Activated CD8-positive, alpha-beta memory T cell treated with anti-CD3 and anti-CD28 coated beads for 36 hours (primary cell): ENCODE measurements around the gene HNRNPA3. TPM values are rescaled to one million over a fixed set of nuclear protein-coding genes. Genes with fewer than 3 reads are reported as not detected.
"Not testable (repeated sequence)": the region's sequence is repeated elsewhere in the genome, so short reads cannot be mapped to it uniquely, and the experiment has no call there.

Experiments
- CTCF ChIA-PET: fragments of 350-600 bp; sonication (Branson Sonifier 250); formaldehyde crosslinking; loops from one replicate; lab custom pipeline; 2021; ENCODE audit warnings: antibody characterized with exemption; lab: Charles Lee
- POLR2A ChIA-PET: fragments of 350-600 bp; sonication (Branson Sonifier 250); formaldehyde crosslinking; loops from one replicate; lab custom pipeline; 2021; ENCODE audit warnings: antibody characterized with exemption; lab: Charles Lee
- total RNA-seq, 2 experiments: library from RNA; stranded (reverse); gene quantifications; one replicate each; pipeline ENCODE4 v1.2.3, GENCODE V29; 2021

HNRNPA3 gene
- total RNA-seq, 2 experiments from 2014 or later: 220 to 227 TPM

GRCh38 chr2:177244244-177244771 is 31.7 kb downstream of the HNRNPA3 start:
- ChIA-PET CTCF (interaction anchor here (1.4 kb wide), 1 partner anchor 20 kb away, joined by 3 read pairs; the partner anchor contains the start of gene NFE2L2), POLR2A (no interaction called here)

- POLR2A ChIA-PET: interaction anchor here (0.6 kb wide), 1 partner anchor 10 kb away, joined by 3 read pairs; no protein-coding TSS in a partner anchor
- CTCF ChIA-PET: no interaction called here
Observed at GRCh38 chr2:177245010-177245422, 32.4 kb downstream of the HNRNPA3 start.

GRCh38 chr2:177246000-177246399 is 33.4 kb downstream of the HNRNPA3 start:
- CTCF ChIA-PET: no interaction called here
- POLR2A ChIA-PET: no interaction called here

GRCh38 chr2:177246523-177247030 is 34.0 kb downstream of the HNRNPA3 start:
- CTCF ChIA-PET, POLR2A ChIA-PET: not testable (repeated sequence)

- ChIA-PET POLR2A (interaction anchor here (1.5 kb wide), 1 partner anchor 17 kb away, joined by 3 read pairs; the partner anchor contains the start of gene NFE2L2), CTCF (no interaction called here)
Observed at GRCh38 chr2:177247693-177248262, 35.2 kb downstream of the HNRNPA3 start.

GRCh38 chr2:177249038-177249437 is 36.4 kb downstream of the HNRNPA3 start:
- ChIA-PET POLR2A (no interaction called here), CTCF (no interaction called here)

- POLR2A ChIA-PET: interaction anchor here (1.0 kb wide), 1 partner anchor 13 kb away, joined by 4 read pairs; no protein-coding TSS in a partner anchor
- CTCF ChIA-PET: interaction anchor here (1.3 kb wide), 1 partner anchor 13 kb away, joined by 5 read pairs; no protein-coding TSS in a partner anchor
Observed at GRCh38 chr2:177250461-177250860, 37.9 kb downstream of the HNRNPA3 start.

- ChIA-PET POLR2A (interaction anchor here (1.0 kb wide), 1 partner anchor 12 kb away, joined by 4 read pairs; no protein-coding TSS in a partner anchor), CTCF (interaction anchor here (0.7 to 1.3 kb wide), 2 partner anchors 8 to 12 kb away, joined by 3 to 5 read pairs; no protein-coding TSS in a partner anchor)
Observed at GRCh38 chr2:177251165-177251542, 38.6 kb downstream of the HNRNPA3 start.

- POLR2A ChIA-PET: interaction anchor here (1.9 kb wide), 1 partner anchor 11 kb away, joined by 5 read pairs; no protein-coding TSS in a partner anchor
- CTCF ChIA-PET: interaction anchor here (2.9 kb wide), 1 partner anchor 11 kb away, joined by 16 read pairs; the partner anchor contains the start of gene NFE2L2
Observed at GRCh38 chr2:177252808-177253531, 40.4 kb downstream of the HNRNPA3 start.

GRCh38 chr2:177253704-177254103 is 41.1 kb downstream of the HNRNPA3 start:
- CTCF ChIA-PET: interaction anchor here (2.9 kb wide), 1 partner anchor 10 kb away, joined by 16 read pairs; the partner anchor contains the start of gene NFE2L2
- POLR2A ChIA-PET: interaction anchor here (1.9 kb wide), 1 partner anchor 10 kb away, joined by 5 read pairs; no protein-coding TSS in a partner anchor

- POLR2A ChIA-PET: interaction anchor here (0.6 kb wide), 2 partner anchors 10 to 30 kb away, joined by 3 to 4 read pairs; no protein-coding TSS in a partner anchor
Observed at GRCh38 chr2:177254433-177255226, 42.0 kb downstream of the HNRNPA3 start.

GRCh38 chr2:177255227-177255601 is 42.6 kb downstream of the HNRNPA3 start:
- ChIA-PET POLR2A (interaction anchor here (0.6 kb wide), 1 partner anchor 10 kb away, joined by 3 read pairs; no protein-coding TSS in a partner anchor), CTCF (interaction anchor here (1.2 to 1.5 kb wide), 2 partner anchors 10 to 41 kb away, joined by 4 to 6 read pairs; partner anchors contain the start of gene NFE2L2)

More at GRCh38 chr2:177254433-177255226, 42.0 kb downstream of the HNRNPA3 start:
- CTCF ChIA-PET: interaction anchor here (1.2 to 1.5 kb wide), 2 partner anchors 10 to 42 kb away, joined by 4 to 6 read pairs; partner anchors contain the start of gene NFE2L2

GRCh38 chr2:177256026-177256425 is 43.4 kb downstream of the HNRNPA3 start:
- POLR2A ChIA-PET: no interaction called here
- CTCF ChIA-PET: interaction anchor here (0.6 to 1.2 kb wide), 2 partner anchors 14 to 40 kb away, joined by 3 to 4 read pairs; no protein-coding TSS in a partner anchor

GRCh38 chr2:177256695-177257094 is 44.1 kb downstream of the HNRNPA3 start:
- POLR2A ChIA-PET: no interaction called here
- CTCF ChIA-PET: no interaction called here

- ChIA-PET CTCF (no interaction called here), POLR2A (no interaction called here)
Observed at GRCh38 chr2:177257471-177257870, 44.9 kb downstream of the HNRNPA3 start.

- CTCF ChIA-PET: no interaction called here
- POLR2A ChIA-PET: no interaction called here
Observed at GRCh38 chr2:177258059-177258458, 45.5 kb downstream of the HNRNPA3 start.

- POLR2A ChIA-PET: interaction anchor here (0.8 kb wide), 1 partner anchor 29 kb away, joined by 4 read pairs; no protein-coding TSS in a partner anchor
- CTCF ChIA-PET: no interaction called here
Observed at GRCh38 chr2:177260379-177260778, 47.8 kb downstream of the HNRNPA3 start.
